DOHH2 (cell line): ENCODE results near the gene ALDH18A1.

Experiments used
- CTCF ChIP-seq: fragments of 200-600 bp; sonication (generic); IDR thresholded peaks from one replicate; pipeline ENCODE4 v1.5.1; 2014; ENCODE audit warnings: antibody characterized with exemption, mild to moderate bottlenecking, low read depth, low read length; ENCODE audit not compliant: poor library complexity, severe bottlenecking
- EZH2phosphoT487 ChIP-seq: fragments of 200-600 bp; sonication (generic); IDR thresholded peaks from 2 replicates; pipeline ENCODE4 v1.6.1; 2017; ENCODE audit warnings: borderline replicate concordance, mild to moderate bottlenecking, antibody characterized with exemption, low read length, moderate library complexity, mixed read lengths

- no peak for TF ChIP-seq CTCF
- no peak for TF ChIP-seq EZH2phosphoT487
Measured at GRCh38 chr10:95635319-95635733, 21.2 kb downstream of the ALDH18A1 start.
